ENCODE data around the gene FGD1. TPM values are rescaled to one million over a fixed set of nuclear protein-coding genes. Genes with fewer than 3 reads are reported as not detected.

The FGD1 gene
- total and polyA plus RNA-seq, 2 donors (not counting 1 experiment from before 2014, with no cell fraction given) = 4.3 to 4.5 TPM

DNA sequence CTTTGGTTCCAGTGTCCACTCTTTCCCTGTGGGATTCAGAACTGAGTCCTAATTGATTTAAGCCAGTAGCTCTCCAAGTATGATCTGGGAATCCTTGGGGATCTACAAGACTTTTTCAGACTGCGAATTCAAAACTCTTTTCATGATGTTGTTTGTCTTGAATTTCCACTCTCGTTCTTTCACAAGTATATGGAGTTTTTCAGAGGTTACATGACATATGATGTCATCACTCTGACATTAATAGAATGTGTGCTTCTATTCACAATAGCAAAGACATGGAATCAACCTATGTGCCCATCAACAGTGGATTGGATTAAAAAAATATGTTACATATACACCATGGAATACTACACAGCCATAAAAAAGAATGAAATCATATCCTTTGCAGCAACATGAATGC lies 79.1 kb downstream of the FGD1 start:
- no peaks in the 10 kb centered on the region for H3K27me3 ChIP-seq (ENCODE audit: control insufficient read depth, insufficient read depth, low read length)
- H3K9me3 ChIP-seq (ENCODE audit: control insufficient read depth, insufficient read depth, low read depth, low read length) = no peaks in the 10 kb centered on the region
- DNase-seq (ENCODE audit: low read depth in 2 of 2) = no peak
- no peak overlapping the region for H3K4me2 ChIP-seq (ENCODE audit: extremely low read depth, insufficient read depth, low read length)
- H2AFZ ChIP-seq (ENCODE audit: low read length) = no peak overlapping the region
- no peak overlapping the region for H3K9ac ChIP-seq (ENCODE audit: insufficient read depth, low read length)
- H3K4me3 ChIP-seq (replicated peaks in 1 of 4; ENCODE audit: control extremely low read depth in 1 of 4, insufficient read depth in 1 of 4, low read depth in 3 of 4, low read length in 4 of 4) = no peak overlapping the region
- no peaks in the 10 kb centered on the region for H4K20me1 ChIP-seq (ENCODE audit: control insufficient read depth, extremely low read depth, insufficient read depth, low read length)
- TF ChIP-seq EZH2 (IDR thresholded peaks at IDR 0.05; ENCODE audit: low read length, missing control alignments) = no peak
- TF ChIP-seq, protein P1, sequence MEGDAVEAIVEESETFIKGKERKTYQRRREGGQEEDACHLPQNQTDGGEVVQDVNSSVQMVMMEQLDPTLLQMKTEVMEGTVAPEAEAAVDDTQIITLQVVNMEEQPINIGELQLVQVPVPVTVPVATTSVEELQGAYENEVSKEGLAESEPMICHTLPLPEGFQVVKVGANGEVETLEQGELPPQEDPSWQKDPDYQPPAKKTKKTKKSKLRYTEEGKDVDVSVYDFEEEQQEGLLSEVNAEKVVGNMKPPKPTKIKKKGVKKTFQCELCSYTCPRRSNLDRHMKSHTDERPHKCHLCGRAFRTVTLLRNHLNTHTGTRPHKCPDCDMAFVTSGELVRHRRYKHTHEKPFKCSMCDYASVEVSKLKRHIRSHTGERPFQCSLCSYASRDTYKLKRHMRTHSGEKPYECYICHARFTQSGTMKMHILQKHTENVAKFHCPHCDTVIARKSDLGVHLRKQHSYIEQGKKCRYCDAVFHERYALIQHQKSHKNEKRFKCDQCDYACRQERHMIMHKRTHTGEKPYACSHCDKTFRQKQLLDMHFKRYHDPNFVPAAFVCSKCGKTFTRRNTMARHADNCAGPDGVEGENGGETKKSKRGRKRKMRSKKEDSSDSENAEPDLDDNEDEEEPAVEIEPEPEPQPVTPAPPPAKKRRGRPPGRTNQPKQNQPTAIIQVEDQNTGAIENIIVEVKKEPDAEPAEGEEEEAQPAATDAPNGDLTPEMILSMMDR (conservative IDR thresholded peaks at IDR 0.05 in 1 of 2, IDR thresholded peaks at IDR 0.05 in 1 of 2; ENCODE audit: low read depth in 1 of 2, low read length in 2 of 2) = no peak
- H3K27ac ChIP-seq (ENCODE audit: insufficient read depth, low read length) = no peak overlapping the region
- no peaks in the 10 kb centered on the region for H3K36me3 ChIP-seq (ENCODE audit: control insufficient read depth, insufficient read depth, low read length)
- H3K79me2 ChIP-seq (ENCODE audit: control insufficient read depth, insufficient read depth, low read length) = no peaks in the 10 kb centered on the region
- no peaks in the 10 kb centered on the region for H3K4me1 ChIP-seq (ENCODE audit: control insufficient read depth, extremely low read depth, insufficient read depth, low read length)

DNA sequence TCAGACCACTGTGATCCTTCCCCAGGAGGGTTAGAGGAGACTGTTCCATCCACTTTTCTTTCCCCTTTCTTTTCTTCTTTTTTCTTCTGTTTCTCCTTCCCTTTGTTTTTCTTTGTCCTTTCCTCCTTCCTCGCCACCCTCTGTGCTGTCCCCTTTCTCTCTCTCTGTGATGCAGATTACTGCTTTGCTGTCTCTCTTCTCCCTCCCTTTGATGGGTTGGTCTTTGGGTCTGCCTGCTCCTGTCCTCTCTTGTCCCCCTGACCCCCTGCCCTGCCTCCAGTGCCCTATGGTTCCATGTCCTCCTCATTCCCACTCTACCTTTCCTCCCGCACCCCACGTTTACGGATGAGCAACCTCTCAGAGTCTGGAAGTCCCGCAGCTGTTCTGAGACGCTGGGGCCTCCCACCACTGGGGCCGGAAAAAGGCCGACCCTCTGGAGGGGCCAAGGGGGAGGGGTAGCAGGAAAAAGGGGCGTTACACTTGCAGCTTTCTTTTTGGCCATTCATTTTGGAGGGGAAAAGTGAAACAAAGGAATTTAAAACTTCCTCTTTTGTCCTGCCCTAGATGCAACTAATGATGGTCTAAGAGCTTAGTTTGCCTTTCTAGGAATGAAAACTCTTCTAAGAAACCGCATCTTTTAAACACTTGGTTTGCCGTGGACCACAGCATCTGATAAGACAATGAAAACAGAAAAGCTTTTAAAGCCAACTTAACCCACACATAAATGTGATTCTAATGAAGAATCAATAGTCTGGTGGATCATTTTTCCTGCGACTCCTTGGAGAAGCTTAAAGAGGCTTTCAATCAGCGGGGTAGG lies 80.3 kb downstream of the FGD1 start:
- H3K4me2 ChIP-seq (ENCODE audit: extremely low read depth, insufficient read depth, low read length) = no peak overlapping the region
- no peak overlapping the region for H3K4me3 ChIP-seq (replicated peaks in 1 of 4; ENCODE audit: control extremely low read depth in 1 of 4, insufficient read depth in 1 of 4, low read depth in 3 of 4, low read length in 4 of 4)
- no peaks in the 10 kb centered on the region for H3K79me2 ChIP-seq (ENCODE audit: control insufficient read depth, insufficient read depth, low read length)
- TF ChIP-seq EZH2 (IDR thresholded peaks at IDR 0.05; ENCODE audit: low read length, missing control alignments) = no peak
- TF ChIP-seq, protein P1 (conservative IDR thresholded peaks at IDR 0.05 in 1 of 2, IDR thresholded peaks at IDR 0.05 in 1 of 2; ENCODE audit: low read depth in 1 of 2, low read length in 2 of 2) = no peak
- no peak overlapping the region for H2AFZ ChIP-seq (ENCODE audit: low read length)
- H3K27ac ChIP-seq (ENCODE audit: insufficient read depth, low read length) = no peak overlapping the region
- no peak overlapping the region for H3K9ac ChIP-seq (ENCODE audit: insufficient read depth, low read length)
- DNase-seq (ENCODE audit: low read depth in 2 of 2) = peak; percentile 11 to 48
- H3K9me3 ChIP-seq (ENCODE audit: control insufficient read depth, insufficient read depth, low read depth, low read length) = no peaks in the 10 kb centered on the region
- H3K4me1 ChIP-seq (ENCODE audit: control insufficient read depth, extremely low read depth, insufficient read depth, low read length) = no peaks in the 10 kb centered on the region
- no peaks in the 10 kb centered on the region for H3K36me3 ChIP-seq (ENCODE audit: control insufficient read depth, insufficient read depth, low read length)
- no peaks in the 10 kb centered on the region for H3K27me3 ChIP-seq (ENCODE audit: control insufficient read depth, insufficient read depth, low read length)
- no peaks in the 10 kb centered on the region for H4K20me1 ChIP-seq (ENCODE audit: control insufficient read depth, extremely low read depth, insufficient read depth, low read length)

DNA sequence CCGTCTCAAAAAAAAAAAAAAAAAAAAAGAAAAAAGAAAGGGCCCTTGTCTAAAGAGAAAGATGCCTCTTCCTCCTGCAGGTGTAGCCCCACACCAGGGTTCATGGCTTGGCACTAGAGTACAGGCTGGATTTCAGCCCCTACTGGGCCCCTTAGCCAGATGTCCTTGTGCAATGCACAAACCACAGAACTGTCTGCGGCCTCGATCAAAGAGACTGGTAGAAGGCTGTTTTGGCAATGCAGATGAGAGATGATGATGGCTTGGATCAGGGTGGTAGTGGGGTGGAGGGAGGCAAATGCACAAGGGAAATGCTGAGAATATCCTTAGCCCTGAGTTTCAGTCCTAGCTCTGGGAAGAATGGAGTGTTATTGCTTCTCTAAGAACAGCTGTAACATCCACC lies 82.3 kb downstream of the FGD1 start:
- Histone ChIP-seq H2AFZ (ENCODE audit: low read length) (no peak overlapping the region), H3K27ac (ENCODE audit: insufficient read depth, low read length) (no peak overlapping the region), H3K4me2 (ENCODE audit: extremely low read depth, insufficient read depth, low read length) (no peak overlapping the region), H3K27me3 (ENCODE audit: control insufficient read depth, insufficient read depth, low read length) (no peaks in the 10 kb centered on the region), H3K4me3 (replicated peaks in 1 of 4; ENCODE audit: control extremely low read depth in 1 of 4, insufficient read depth in 1 of 4, low read depth in 3 of 4, low read length in 4 of 4) (no peak overlapping the region), H3K79me2 (ENCODE audit: control insufficient read depth, insufficient read depth, low read length) (no peaks in the 10 kb centered on the region), H3K9me3 (ENCODE audit: control insufficient read depth, insufficient read depth, low read depth, low read length) (no peaks in the 10 kb centered on the region), H3K4me1 (ENCODE audit: control insufficient read depth, extremely low read depth, insufficient read depth, low read length) (no peaks in the 10 kb centered on the region), H3K9ac (ENCODE audit: insufficient read depth, low read length) (no peak overlapping the region), H4K20me1 (ENCODE audit: control insufficient read depth, extremely low read depth, insufficient read depth, low read length) (no peaks in the 10 kb centered on the region), H3K36me3 (ENCODE audit: control insufficient read depth, insufficient read depth, low read length) (no peaks in the 10 kb centered on the region)
- no peak for TF ChIP-seq EZH2 (IDR thresholded peaks at IDR 0.05; ENCODE audit: low read length, missing control alignments)
- TF ChIP-seq, protein P1 (conservative IDR thresholded peaks at IDR 0.05 in 1 of 2, IDR thresholded peaks at IDR 0.05 in 1 of 2; ENCODE audit: low read depth in 1 of 2, low read length in 2 of 2) = no peak
- peak in 1 of 2 donors; percentile 15 for DNase-seq (ENCODE audit: low read depth in 2 of 2)

Data from fibroblast of lung (primary cell).